Coronary artery (tissue), 2 donors: ENCODE data around the gene ASCC2.

Source experiments
- DNase-seq: peaks from one replicate; pipeline ENCODE4 v3.0.0-alpha.2; 2017; ENCODE audit warnings: low spot score
- H3K27ac ChIP-seq, 2 donors: fragments of 200-600 bp; sonication (generic); one replicate each; pipeline ENCODE4 v1.5.1; 2016 to 2019
- H3K4me3 ChIP-seq: fragments of 200-600 bp; sonication (generic); 2 replicates; pipeline ENCODE4 v1.5.1; 2016; ENCODE audit warnings: mild to moderate bottlenecking, moderate library complexity
- TF ChIP-seq, protein P1 (sequence below): fragments of 200-600 bp; sonication (generic); IDR thresholded peaks from one replicate; pipeline ENCODE4 v1.5.1; 2019; ENCODE audit warnings: antibody characterized with exemption

Gene ASCC2

DNA sequence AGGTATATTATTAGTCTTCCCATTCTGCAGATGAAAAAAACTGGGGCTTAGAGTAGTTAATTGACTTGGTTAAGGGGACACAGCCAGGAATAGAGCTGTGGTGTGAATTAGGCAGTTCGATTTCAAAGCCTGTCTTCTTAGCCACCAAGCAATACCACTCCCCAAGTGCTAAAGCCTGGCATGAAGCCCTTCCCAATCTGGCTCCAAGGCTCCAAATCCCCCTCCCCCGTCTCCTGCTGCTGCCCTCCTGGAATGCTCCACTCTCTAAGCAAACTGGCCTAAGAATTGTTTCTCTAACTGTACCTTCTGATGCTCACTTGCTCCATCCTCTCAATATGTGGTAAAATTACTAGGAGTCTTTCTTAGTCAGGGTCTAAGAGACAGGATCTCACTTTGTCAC is 18.6 kb downstream of the ASCC2 start:
- no peak overlapping the region for H3K4me3 ChIP-seq
- no peak for DNase-seq
- TF ChIP-seq, protein P1, sequence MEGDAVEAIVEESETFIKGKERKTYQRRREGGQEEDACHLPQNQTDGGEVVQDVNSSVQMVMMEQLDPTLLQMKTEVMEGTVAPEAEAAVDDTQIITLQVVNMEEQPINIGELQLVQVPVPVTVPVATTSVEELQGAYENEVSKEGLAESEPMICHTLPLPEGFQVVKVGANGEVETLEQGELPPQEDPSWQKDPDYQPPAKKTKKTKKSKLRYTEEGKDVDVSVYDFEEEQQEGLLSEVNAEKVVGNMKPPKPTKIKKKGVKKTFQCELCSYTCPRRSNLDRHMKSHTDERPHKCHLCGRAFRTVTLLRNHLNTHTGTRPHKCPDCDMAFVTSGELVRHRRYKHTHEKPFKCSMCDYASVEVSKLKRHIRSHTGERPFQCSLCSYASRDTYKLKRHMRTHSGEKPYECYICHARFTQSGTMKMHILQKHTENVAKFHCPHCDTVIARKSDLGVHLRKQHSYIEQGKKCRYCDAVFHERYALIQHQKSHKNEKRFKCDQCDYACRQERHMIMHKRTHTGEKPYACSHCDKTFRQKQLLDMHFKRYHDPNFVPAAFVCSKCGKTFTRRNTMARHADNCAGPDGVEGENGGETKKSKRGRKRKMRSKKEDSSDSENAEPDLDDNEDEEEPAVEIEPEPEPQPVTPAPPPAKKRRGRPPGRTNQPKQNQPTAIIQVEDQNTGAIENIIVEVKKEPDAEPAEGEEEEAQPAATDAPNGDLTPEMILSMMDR: no peak
- H3K27ac ChIP-seq: no peak overlapping the region

DNA sequence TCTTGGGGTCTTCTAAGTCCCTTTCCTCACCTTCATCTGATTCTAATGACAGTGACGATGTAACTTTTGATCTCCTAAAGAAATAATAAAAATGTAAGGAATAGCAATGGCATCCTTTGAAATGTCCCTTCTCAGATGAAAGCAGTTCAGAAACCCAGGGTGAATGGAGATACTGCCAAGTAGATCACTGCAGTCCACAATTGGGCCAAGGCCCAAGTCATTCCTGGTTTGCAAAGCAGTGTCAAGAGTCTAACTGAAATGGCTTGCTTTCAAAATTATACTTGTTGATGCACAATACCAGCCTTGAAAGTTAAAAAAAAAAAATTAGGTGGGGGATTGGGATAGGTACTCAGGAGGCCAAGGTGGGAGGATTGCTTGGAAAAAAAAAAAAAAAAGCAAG is 20.4 kb downstream of the ASCC2 start:
- TF ChIP-seq, protein P1: no peak
- Histone ChIP-seq H3K27ac (no peak overlapping the region), H3K4me3 (no peak overlapping the region)
- DNase-seq: no peak

DNA sequence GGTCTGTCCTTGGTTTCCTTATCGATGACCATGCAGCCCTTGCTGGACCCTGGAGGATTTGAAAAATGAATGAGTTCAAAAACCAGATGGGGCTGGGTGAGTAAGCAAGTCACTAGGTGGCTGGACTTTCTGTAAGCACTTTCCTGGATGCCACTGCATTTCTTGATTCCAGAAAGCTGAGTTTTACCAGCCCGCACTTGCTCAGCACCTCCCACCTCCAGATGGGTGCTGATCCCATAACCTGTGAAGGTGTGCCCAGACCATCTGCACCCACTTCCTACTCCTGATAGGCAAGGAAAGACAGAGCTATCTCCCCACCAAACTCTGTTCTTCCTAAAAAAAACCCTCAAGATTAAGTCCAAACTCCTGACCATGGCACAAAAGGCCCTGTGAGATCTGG is 21.1 kb downstream of the ASCC2 start:
- TF ChIP-seq, protein P1: no peak
- DNase-seq: no peak
- H3K27ac ChIP-seq: peak overlapping the region in 1 of 2 donors; percentile 54
- H3K4me3 ChIP-seq: no peak overlapping the region

DNA sequence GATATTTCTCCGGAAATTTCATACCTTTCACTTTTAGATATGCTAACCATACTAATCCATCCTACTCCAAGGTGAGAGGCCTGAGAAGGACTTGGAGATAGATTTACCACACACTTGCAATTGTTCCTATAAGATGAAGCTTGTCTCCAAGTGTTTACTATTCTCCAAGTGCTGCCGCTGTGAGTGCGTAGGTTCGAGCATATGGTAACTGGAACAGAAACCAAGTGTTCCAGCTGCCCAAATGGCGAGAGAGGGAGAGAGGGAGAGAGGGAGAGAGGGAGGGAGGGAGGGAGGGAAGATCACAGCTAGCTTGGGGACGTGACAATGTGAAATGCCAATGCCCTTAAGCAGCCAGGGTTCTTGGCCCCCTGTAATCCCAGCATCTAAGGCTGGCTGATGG is 21.5 kb downstream of the ASCC2 start:
- H3K27ac ChIP-seq: peak overlapping the region in 1 of 2 donors; percentile 54
- no peak overlapping the region for H3K4me3 ChIP-seq
- DNase-seq: no peak
- TF ChIP-seq, protein P1: no peak

DNA sequence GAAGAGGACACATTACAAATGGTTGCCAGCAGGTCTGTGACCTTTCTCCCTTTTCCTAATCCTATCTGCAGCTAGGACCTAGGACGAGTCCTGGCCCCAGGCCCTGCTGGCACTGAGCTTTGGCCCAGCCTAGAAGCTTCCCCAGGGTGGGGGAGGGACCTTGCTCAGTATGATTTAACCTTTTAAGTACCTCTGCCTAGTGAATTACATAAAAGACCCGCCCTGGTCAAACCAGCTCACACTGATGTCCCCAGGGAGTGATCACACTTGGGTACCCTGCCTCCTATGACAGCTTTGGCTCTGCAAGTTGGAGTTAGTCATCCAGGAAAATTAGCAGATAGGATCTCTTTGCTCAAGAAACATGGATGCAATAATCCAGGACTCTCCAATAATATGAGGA is 21.9 kb downstream of the ASCC2 start:
- Histone ChIP-seq H3K27ac (peak overlapping the region in 1 of 2 donors; percentile 29), H3K4me3 (no peak overlapping the region)
- TF ChIP-seq, protein P1: no peak
- no peak for DNase-seq

DNA sequence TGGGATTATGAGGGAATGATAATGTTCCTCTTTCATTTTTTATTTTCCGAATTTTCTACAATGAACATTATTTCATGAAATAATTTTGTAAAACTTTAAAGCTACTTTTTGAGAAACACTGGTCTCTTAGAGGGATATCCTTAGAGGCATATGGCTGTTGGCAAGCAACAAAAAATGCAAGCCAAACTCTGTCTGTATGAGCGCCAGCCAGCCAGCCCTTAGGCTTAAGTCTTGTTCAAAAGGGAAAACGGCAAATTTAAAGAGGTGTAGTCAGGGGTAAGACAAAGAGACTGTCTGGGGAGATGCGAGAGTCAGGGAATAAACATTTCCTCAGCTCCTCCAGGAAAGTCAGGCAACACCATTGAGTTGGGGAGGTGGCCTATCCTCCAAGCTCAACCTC is 22.5 kb downstream of the ASCC2 start:
- Histone ChIP-seq H3K4me3 (no peak overlapping the region), H3K27ac (peak overlapping the region in 1 of 2 donors; percentile 29)
- TF ChIP-seq, protein P1: no peak
- DNase-seq: no peak

DNA sequence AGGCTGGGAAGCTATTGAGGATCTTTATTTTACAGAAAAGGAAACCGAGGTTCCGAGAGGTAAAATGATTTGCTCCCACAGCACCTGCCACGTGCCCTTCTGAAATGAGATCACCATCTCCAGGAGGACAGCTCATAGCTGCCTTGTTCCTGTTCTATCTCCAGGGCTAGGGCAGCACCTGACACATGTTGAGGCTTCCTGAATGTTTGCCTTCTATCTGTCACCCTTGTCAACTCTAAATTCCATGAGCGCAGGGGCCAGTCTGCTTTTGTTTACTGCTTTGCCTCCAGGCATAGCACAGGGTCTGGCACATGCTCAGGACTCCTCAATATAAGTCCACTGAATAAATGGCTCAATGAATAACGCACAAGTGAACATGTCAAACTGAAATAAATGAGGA is 24.1 kb downstream of the ASCC2 start:
- DNase-seq: no peak
- TF ChIP-seq, protein P1: no peak
- H3K4me3 ChIP-seq: no peak overlapping the region
- H3K27ac ChIP-seq: no peak overlapping the region
